K562 (cell line): ENCODE data around the gene ILF2. TPM values are rescaled to one million over a fixed set of nuclear protein-coding genes. Genes with fewer than 3 reads are reported as not detected.

ENCODE experiments used
- CHCHD3 ChIP-seq: fragments of 250-450 bp; sonication (Bioruptor Pico); IDR thresholded peaks from 2 replicates; pipeline ENCODE4 v2.1.2; 2022; ENCODE audit warnings: mild to moderate bottlenecking
- DEAF1 ChIP-seq: fragments of 450-650 bp; formaldehyde crosslinking; IDR thresholded peaks from 2 replicates; pipeline ENCODE4 v1.4.0; 2020; ENCODE audit warnings: mild to moderate bottlenecking, moderate library complexity
- E2F5 ChIP-seq: sonication (generic); formaldehyde crosslinking; IDR thresholded peaks from 2 replicates; pipeline ENCODE4 v1.8.0; 2022; ENCODE audit warnings: mild to moderate bottlenecking, missing genetic modification reagents
- ESRRB ChIP-seq: fragments of 250-450 bp; sonication (Bioruptor Pico); IDR thresholded peaks from 2 replicates; pipeline ENCODE4 v1.5.0; 2020; ENCODE audit warnings: mild to moderate bottlenecking, moderate library complexity, borderline replicate concordance
- FOXA1 ChIP-seq: fragments of 450-650 bp; IDR thresholded peaks from 2 replicates; pipeline ENCODE4 v1.6.1; 2016; ENCODE audit warnings: mild to moderate bottlenecking, borderline replicate concordance
- GABPB2 ChIP-seq: fragments of 250-450 bp; sonication (Bioruptor Pico); conservative IDR thresholded peaks from 2 replicates; pipeline ENCODE4 v1.5.1; 2021; ENCODE audit warnings: mild to moderate bottlenecking
- GATA2 ChIP-seq: sonication (generic); formaldehyde crosslinking; IDR thresholded peaks from 2 replicates; pipeline ENCODE4 v1.4.0; 2020; ENCODE audit warnings: mild to moderate bottlenecking, missing genetic modification reagents
- GMEB1 ChIP-seq: fragments of 250-450 bp; sonication (Bioruptor Pico); IDR thresholded peaks from 2 replicates; pipeline ENCODE4 v1.4.0; 2020; ENCODE audit warnings: mild to moderate bottlenecking
- ID3 ChIP-seq, 2 experiments: fragments of 250-450 bp in 1 of 2; fragments of 450-650 bp in 1 of 2; sonication (Bioruptor Pico) in 1 of 2; IDR thresholded peaks; 2 replicates each; pipeline versions ENCODE4 v1.6.1 to v1.8.0; 2016 to 2021; ENCODE audit warnings: mild to moderate bottlenecking in 2 of 2, moderate library complexity in 2 of 2, missing compliant biosample characterization in 1 of 2, missing genetic modification characterization in 1 of 2
- NCOA6 ChIP-seq: fragments of 450-650 bp; IDR thresholded peaks from 2 replicates; pipeline ENCODE4 v1.6.1; 2017; ENCODE audit warnings: mild to moderate bottlenecking
- NFIC ChIP-seq: fragments of 450-650 bp; IDR thresholded peaks from 2 replicates; pipeline ENCODE4 v1.6.1; 2017; ENCODE audit warnings: mild to moderate bottlenecking, inconsistent platforms
- NR2C1 ChIP-seq, 2 experiments: fragments of 450-650 bp; IDR thresholded peaks; 2 replicates each; pipeline ENCODE4 v1.6.1; 2017; ENCODE audit warnings: mild to moderate bottlenecking in 2 of 2, antibody characterized with exemption in 1 of 2, inconsistent platforms in 1 of 2, missing compliant biosample characterization in 1 of 2, missing genetic modification characterization in 1 of 2
- PATZ1 ChIP-seq: fragments of 250-450 bp; sonication (Bioruptor Pico); IDR thresholded peaks from 2 replicates; pipeline ENCODE4 v1.5.0; 2020; ENCODE audit warnings: mild to moderate bottlenecking, borderline replicate concordance
- PHF20 ChIP-seq: fragments of 450-650 bp; IDR thresholded peaks from 2 replicates; pipeline ENCODE4 v1.6.1; 2018; ENCODE audit not compliant: partially characterized antibody
- POLR2B ChIP-seq: fragments of 450-650 bp; IDR thresholded peaks from 2 replicates; pipeline ENCODE4 v1.6.1; 2018; ENCODE audit warnings: low read depth; ENCODE audit not compliant: partially characterized antibody
- RFX7 ChIP-seq: fragments of 250-450 bp; sonication (Bioruptor Pico); IDR thresholded peaks from 2 replicates; pipeline ENCODE4 v1.5.1; 2021; ENCODE audit warnings: mild to moderate bottlenecking
- SNIP1 ChIP-seq: fragments of 450-650 bp; IDR thresholded peaks from 2 replicates; pipeline ENCODE4 v1.7.1; 2017; ENCODE audit warnings: low read depth, mild to moderate bottlenecking
- STAT5A ChIP-seq: IDR thresholded peaks from 2 replicates; pipeline ENCODE4 v1.6.1; 2012; ENCODE audit warnings: low read length, inconsistent platforms, borderline replicate concordance
- TEAD2 ChIP-seq: fragments of 450-650 bp; IDR thresholded peaks from 2 replicates; pipeline ENCODE4 v1.6.1; 2016; ENCODE audit warnings: missing genetic modification characterization, control low read depth, missing compliant biosample characterization
- USF1 ChIP-seq: sonication (generic); formaldehyde crosslinking; IDR thresholded peaks from 2 replicates; pipeline ENCODE4 v1.9.0; 2022; ENCODE audit warnings: mild to moderate bottlenecking, missing genetic modification reagents
- ZNF57 ChIP-seq: fragments of 450-650 bp; formaldehyde crosslinking; IDR thresholded peaks from 2 replicates; pipeline ENCODE4 v1.4.0; 2020; ENCODE audit warnings: mild to moderate bottlenecking, moderate library complexity
- polyA plus RNA-seq, 8 experiments: library from polyadenylated mRNA; depleted of rRNA in 4 of 8; stranded (reverse) in 5 of 8; unstranded in 3 of 8; fragments of >200 nt; fragmentation: Nextera tagmentation in 2 of 8; fragmentation: Illumina TruSeq in 1 of 8; extraction: Ambion mirVana in 2 of 8; extraction: Trizol in 1 of 8; gene quantifications; 2 replicates each; pipeline versions ENCODE4 v1.2.1 to v1.2.3, GENCODE V29; 2011 to 2014; ENCODE audit warnings: inconsistent platforms in 1 of 8, missing spikeins in 1 of 8
- total RNA-seq, 7 experiments: library from RNA; depleted of rRNA in 6 of 7; stranded (reverse); fragments of >200 nt in 6 of 7; fragmentation: Illumina TruSeq in 2 of 7; extraction: Trizol in 2 of 7; gene quantifications; 2 replicates each; pipeline versions ENCODE4 v1.2.1 to v1.2.3, GENCODE V29; 2011 to 2021; ENCODE audit warnings: low replicate concordance in 1 of 7

The ILF2 gene
- total and polyA plus RNA-seq, 9 of the 15 experiments (the other 6 are each of a cell fraction or from before 2014, with no cell fraction given): 282 to 726 (median 474) TPM

GRCh38 chr1:153648000-153648643 lies 22.7 kb downstream of the ILF2 start (continued):
- TF ChIP-seq USF1 (CRISPR knock-in tag) (no peak), STAT5A (no peak), E2F5 (CRISPR knock-in tag) (no peak), SNIP1 (no peak), CHCHD3 (CRISPR knock-in tag) (no peak), RFX7 (no peak), GABPB2 (no peak), NFIC (no peak), FOXA1 (no peak), PHF20 (no peak), NCOA6 (no peak), ZNF57 (CRISPR knock-in tag) (no peak), ID3 (CRISPR knock-in tag; IDR thresholded peaks at IDR 0.05) (no peak), ID3 (tag; IDR thresholded peaks at IDR 0.05) (no peak), GATA2 (CRISPR knock-in tag) (no peak), ESRRB (CRISPR knock-in tag) (no peak), GMEB1 (no peak), PATZ1 (CRISPR knock-in tag) (no peak), TEAD2 (tag) (no peak), POLR2B (no peak), DEAF1 (CRISPR knock-in tag) (no peak), NR2C1 (IDR thresholded peaks at IDR 0.05) (no peak), NR2C1 (tag; IDR thresholded peaks at IDR 0.05) (no peak)
